HG03342 (cell line): Measurements from ENCODE around the gene CDC34.

Source experiments
- ATAC-seq: cut with Tn5 transposase; IDR thresholded peaks from one replicate; pipeline ENCODE4 v1.9.1; 2021; ENCODE audit warnings: mild to moderate bottlenecking, moderate library complexity; ENCODE audit not compliant: unreplicated experiment

CDC34 gene

GRCh38 chr19:588093-588740, 56.7 kb downstream of the CDC34 start:
- ATAC-seq: no peak

- no peak for ATAC-seq
Observed at GRCh38 chr19:588741-589692, 57.5 kb downstream of the CDC34 start.

GRCh38 chr19:589693-590395, 58.3 kb downstream of the CDC34 start, which contains the start of gene HCN2:
Gene HCN2 (plus strand): TSS chr19:589881. CDS start chr19:589946, 65 bp downstream.
- no peak for ATAC-seq

GRCh38 chr19:590396-590745, 58.8 kb downstream of the CDC34 start:
- no peak for ATAC-seq

GRCh38 chr19:590750-591098, 59.2 kb downstream of the CDC34 start:
- ATAC-seq: no peak

- no peak for ATAC-seq
Observed at GRCh38 chr19:591099-591958, 59.8 kb downstream of the CDC34 start.
